HG03558 (cell line): Measurements from ENCODE around the gene TMEM74B.

ENCODE experiments used
- ATAC-seq: cut with Tn5 transposase; IDR thresholded peaks from one replicate; pipeline ENCODE4 v1.9.1; 2021; ENCODE audit warnings: moderate number of reproducible peaks; ENCODE audit not compliant: unreplicated experiment; ENCODE audit errors: extremely low read depth

The TMEM74B gene

DNA sequence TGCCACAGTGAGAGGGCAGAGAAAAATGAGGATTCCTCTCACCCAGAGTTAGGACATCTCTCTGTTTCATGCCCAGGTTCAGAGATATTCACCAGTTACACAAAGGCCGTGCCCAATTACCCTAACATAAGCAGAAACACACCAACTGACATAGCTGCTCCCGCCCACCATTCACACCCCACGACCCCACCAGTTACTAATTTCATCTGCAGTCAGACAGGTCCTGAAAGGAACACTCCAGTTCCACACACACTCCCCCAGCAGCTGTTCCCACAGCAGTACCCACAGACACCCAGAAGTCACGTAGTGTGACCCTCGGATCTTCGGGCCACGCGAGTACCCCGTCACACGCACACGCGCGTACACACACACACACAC, 532 bp downstream of the TMEM74B start:
- ATAC-seq: no peak

DNA sequence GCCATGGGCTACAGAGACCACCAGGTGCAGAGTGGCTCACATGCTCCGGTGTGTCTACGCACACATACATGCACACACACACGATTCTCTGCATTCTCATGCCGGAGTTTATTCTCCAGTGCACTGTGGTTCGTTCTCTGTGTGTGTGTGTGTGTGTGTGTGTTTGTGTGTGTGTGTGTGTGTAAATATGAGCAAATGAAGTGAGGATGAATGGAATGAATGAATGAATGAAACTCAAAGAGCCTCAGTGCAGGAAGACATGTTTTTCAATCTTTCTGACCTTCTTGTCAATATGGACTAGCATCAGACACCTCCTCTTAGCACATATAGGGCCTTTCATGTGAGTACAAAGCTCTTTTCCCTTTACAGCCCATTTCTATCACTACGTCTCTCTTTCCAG, 1.6 kb downstream of the TMEM74B start:
- ATAC-seq: no peak

DNA sequence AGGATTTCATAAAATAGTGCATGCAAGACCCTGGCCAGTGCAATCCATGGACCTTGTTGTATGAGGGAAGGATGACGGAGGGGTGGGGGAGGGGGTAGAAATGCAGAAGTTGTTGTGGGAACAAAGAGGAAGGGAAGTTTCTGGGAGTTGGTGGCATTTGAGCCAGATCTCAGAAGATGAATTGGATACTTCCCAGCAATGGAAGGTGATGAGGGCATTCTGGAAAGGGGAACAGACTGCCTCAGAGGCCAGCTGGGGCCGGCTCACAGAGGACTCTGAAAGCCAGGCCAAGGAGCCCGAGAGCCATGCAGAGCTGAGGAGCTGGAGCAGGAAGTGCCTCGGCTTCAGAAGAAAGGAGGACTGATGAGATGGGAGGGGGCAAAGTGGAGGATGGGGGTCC, 2.7 kb downstream of the TMEM74B start:
- no peak for ATAC-seq

DNA sequence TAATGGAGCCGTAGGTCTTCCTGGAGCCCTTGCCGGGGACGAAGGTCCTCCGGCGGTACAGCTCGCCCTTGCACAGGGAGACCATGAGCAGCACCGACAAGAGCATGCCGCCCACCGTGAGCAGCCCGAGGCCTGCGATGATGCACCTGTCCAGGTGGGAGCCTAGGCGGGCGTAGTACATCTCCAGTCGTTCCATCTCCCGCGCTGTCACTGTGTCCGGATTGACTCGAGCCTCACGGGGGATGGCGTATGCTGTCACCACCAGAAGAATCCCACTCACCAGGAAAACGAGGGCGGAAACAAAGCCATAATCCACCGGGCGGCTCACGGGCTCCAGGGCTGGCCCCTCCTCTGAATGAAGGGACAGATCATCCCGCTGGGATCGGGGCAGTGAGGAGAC, 3.8 kb downstream of the TMEM74B start:
- no peak for ATAC-seq

DNA sequence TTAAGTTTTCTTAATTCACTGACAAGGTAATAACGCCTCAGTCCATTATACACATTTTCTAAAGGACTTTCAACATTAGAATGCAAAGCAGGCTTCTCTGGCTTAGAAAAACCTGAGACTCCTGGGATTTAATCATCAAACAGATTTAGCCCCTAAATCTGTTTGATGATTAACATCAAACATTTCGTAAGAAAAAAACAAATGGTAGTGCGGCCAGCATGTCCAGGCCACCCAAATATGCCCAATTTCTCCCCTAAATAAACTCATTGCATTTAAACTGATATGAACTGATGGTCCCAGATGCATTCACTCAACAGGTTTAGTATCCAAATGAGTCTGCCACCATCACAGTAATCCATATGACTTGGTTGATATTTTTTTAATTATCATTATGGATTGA, 6.2 kb downstream of the TMEM74B start:
- ATAC-seq: no peak

DNA sequence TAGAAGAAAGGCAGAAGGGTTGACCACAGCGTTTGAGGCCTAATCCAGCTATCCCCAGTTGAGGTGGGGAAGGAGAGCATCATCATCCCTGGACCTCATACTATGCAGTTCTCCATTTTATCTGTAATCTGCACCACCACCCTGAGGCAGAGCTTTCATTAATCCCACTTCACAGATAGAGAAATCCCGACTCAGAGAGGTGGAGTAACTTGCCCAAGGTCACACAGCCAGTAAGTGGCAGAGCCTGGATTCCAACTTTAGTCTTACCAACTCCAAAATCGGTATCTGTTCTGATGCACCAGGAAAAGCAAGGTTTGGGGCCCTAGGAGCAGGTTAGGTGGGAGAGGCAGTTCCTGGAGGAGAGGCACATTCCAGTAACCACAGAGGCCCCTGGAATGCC, 6.7 kb downstream of the TMEM74B start:
- ATAC-seq: no peak

DNA sequence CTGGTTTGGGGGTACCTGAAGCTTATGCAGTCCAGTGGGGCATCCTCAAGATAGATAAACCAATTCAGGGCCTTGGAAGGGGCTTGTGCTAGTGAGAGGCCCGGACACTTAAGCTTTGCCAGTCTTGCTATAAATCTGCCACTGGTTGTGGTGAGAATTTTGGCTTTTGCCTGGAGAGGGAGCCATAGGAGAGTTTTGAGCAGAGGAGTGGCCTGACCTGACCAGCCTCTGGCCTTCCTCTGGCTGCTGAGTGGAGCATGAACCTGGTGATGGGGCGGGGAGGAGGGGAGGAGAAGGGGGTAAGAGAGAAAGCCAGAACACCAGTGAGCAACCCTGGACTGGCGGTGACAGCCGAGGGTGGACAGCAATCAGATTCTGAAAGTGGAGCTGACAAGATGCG, 7.1 kb downstream of the TMEM74B start:
- ATAC-seq: no peak

DNA sequence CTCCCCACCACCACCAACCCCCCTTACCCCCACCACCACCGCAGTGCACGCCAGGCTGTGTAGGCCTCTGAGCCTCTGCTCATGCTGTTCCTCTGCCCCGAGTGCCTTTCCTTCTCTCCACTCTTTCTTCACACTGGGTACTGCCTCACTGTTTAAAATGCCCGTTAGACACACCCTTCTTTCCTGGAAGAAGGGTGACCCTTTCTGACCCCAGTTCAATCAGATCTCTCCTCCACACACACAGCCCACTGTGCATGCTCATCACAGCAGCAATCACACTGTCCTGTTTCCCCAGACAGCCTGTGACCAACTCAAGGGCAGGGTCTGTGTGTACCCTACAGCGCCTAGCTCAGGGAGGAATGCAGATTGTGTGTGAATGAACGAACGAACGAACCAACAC, 10.0 kb downstream of the TMEM74B start:
- ATAC-seq: no peak

DNA sequence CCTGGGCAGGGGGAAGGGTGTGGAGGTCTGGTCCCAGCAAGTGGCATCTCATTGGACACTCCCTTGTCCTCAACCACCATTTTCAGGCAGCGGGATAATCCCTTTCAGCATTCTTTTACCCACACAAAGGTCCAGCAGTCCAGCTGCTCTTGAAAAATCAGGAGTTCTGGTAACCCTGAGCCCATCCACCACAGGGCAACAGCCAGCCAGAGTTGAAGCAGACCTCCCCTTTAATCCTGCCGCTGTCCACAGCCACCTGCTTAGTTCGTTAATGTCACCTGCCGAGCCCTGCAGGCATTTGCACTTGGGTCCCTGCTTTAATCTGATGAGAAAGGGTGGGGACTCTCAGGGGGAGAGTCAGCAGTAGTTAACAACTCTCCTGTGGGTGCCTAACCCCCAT, 11.1 kb downstream of the TMEM74B start:
- ATAC-seq: no peak

DNA sequence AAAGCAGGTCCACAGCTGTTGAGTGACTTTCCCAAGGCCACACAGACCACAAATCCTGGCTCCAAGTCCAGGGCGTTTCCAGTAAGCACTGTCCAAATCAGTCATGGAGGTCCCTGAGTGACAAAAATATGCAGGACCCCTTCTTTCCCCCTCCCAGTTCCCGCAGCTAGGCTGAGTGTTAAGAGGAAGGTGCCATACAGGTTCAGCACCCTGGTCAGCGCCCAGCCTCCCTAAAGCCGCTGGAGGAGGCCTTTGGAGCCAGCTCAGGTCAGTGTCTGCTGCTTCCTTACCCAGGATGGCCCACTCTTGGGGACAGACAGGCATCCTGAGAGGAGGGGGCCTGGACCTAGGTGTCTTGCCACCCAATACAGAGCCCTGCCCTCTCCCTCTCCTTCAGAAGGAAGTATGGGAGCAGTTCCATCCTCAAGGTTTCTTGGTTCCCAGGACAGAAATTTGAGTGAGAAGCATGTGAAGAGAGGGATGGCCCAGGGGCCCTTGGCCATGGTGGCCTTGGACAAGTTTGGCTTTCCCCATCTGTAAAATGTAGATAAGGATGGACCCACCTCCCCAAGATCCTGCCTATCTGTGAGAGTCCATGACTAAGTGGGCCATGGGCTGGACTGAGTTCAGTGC, 13.2 kb downstream of the TMEM74B start:
- ATAC-seq: no peak

DNA sequence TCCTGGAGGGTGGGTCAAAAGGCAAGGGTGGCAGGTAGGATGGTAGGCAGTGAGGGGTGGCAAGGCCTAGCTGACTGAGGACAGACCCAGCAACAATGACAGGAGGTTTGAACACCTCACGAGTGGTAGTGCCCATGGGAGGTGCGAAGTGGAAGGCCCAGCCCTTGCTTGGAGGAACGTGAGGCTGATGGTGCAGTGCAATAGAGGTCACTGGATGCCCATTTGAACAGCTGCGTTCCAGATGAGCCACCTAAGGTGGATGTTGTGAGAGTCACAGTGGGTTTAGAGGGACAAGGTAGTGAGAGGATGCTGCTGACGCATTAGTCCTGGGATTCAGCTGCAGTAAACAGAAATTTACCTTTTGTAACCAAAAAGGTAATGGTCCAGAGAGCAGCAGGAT, 15.6 kb downstream of the TMEM74B start:
- ATAC-seq: no peak

DNA sequence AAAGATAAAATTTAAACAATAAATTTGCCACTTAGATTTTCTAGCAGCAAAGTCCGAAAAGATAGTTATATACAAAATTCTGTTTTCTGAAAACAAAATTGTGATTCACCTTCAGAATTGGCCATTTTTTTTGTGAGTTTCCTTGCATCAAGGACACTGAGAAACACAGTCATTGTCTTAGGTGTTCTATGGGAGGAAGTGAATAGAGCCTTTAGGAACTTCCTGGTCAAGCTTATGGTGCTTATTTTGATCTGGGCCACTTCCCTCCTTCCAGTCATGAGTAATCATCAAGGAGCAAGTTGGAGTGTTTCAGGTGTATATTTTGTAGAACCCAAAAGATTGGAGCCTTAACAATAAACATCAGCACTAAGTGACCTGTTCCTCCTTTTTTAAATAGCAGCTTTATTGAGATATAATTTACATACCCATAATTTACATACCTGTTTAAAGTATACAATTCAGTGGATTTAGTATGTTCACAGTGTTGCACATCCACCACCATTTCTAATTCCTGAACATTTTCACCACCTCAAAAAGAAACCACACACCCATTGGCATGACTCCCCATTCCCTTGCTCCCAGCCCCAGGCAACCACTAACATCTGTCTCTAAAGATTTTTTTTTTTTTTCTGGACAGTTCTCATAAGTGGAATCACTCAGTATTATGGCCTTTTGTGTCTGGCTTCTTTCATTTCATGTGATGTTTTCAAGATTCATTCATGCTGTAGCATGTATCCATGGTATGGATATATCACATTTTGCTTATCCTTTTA, 17.6 kb downstream of the TMEM74B start:
- no peak for ATAC-seq

DNA sequence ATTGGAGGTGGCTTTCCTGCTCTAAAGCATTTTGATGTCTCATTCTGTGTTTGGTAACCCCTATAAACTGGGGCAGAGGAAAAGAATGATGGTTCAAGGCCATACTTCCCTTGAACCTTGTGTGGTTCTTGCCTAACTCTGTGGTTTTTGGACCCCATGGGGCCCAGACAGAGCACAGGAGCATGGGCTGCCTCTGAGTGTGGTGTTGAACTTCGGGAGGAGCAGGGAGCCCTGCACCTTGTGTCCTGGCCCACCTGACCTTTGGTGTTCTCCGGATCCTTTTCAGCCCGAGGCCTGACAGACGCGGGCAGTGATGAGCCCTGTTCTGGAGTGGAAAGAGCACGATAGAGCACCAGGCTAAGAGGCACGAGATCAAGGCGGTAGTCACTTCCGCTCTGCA, 18.8 kb downstream of the TMEM74B start:
- ATAC-seq: no peak

DNA sequence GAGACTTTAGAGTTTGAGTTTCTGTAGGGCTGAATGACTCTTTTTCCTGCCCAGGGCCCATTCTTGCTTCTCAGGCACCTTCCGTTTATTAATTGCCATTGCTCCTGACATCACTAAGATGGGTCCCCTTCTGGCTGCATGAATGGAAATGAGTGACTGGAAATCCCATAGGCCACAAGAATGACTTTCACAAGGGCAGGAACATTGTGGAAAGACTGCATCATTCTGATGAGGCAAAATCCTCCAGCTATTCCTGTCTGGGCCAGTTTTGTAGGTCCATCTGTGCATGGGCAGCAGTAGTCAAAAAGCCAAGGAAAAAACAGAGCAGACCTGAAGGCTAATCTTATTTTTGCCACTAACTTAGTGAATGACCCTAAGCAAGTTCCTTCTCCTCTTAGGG, 19.3 kb downstream of the TMEM74B start:
- no peak for ATAC-seq

DNA sequence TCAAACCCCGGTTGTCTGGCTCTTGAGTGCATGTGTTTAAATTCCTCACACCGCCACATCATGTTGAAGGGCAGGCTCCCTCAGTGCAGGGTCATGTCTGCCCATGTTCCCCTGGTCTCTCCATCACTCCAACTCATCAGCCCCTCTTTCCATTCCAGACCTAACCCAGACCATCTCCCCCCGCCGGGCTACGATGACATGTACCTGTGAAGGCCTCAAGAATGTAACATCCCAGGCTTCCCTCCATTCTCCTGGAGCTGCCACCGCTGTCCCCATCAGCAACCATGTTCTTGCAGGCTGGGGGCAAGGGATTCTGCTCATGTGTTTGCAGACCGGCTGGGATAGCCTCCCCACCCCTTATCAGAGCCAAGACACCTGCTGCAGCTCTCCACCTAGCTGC, 19.9 kb downstream of the TMEM74B start:
- no peak for ATAC-seq

DNA sequence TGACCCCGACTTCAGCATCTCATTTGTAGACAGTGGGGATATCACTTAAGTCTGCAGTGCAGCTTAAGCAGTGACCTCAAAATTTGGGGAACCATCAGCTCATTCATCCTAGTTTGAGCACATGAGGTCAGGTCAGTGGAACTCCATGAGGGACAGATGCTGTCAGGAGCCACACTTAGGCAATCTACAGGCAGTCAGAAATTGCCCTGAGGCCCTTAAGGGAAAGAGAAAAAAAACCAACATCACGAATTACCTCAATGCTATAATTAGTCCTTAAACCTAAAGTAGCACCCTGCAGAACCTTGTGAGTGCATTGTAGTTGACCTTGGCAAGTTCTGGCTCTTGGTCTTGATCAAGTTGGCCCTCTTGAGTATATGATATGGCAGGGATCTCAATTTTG, 21.1 kb downstream of the TMEM74B start:
- no peak for ATAC-seq

DNA sequence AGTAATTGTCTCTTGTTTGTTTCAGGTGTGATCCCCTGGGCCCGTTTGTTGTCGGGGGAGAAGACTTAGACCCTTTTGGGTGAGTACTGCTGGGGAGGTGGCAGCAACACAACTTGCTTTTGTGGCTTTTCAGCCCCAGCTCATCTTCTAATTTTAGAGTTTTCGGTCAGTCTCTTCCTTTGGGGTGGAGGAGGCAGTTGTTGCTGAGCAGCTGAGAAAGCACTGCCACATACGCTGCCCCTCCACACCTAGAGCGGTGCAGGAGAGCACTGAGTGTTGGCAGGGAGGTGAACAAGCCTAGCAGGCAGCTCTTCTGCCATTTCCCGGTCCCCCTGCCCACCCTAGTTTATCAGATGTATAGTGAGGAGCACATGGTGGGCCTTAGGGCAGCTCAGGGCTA, 21.7 kb downstream of the TMEM74B start:
- no peak for ATAC-seq

DNA sequence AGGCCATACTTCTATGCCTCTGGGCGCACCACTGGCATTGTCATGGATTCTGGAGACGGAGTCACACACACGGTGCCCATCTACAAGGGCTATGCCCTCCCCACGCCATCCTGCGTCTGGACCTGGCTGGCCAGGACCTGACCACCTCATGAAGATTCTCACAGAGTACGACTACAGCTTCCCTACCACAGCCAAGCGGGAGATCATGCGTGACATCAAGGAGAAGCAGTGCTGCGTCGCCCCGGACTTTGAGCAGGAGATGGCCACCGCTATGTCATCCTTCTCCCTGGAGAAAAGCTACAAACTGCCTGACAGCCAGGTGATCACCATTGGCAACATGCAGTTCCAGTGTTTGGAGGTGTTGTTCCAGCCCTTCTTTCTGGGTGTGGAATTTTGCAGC, 23.8 kb downstream of the TMEM74B start:
- ATAC-seq: no peak

DNA sequence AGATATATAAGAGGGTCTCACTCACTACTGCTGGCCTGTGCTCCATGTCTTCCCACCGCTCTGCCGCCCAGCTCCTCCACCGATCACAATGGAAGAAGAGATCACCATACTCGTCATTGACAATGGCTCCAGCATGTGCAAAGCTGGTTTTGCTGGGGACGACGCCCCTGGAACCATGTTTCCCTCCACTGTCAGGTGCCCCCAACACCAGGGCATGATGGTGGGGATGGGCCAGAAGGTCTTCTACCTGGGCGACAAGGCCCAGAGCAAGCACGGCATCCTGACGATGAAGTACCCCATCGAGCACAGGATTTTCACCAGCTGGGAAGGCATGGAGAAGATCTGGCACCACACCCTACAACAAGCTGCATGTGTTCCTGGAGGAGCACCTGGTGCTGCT, 24.3 kb downstream of the TMEM74B start:
- ATAC-seq: no peak

DNA sequence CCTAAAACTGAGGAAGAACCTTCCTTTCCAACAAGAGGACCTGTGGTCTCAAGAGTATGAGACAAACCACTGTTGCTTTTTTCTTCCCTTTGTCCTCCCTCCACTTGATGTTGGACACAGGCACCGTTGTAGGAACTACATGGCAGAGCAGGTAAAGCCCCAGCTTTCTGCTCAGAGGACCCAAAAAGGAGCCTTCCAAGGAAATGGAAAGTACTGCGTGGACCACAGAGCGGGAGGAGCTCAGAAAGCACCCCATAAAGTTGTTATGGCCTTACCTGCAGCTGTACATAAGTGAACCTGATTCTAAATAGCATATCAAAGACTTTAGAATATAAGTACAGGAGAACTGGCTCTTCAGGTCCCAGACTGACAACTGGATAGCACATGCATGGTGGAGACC, 29.4 kb downstream of the TMEM74B start:
- no peak for ATAC-seq

DNA sequence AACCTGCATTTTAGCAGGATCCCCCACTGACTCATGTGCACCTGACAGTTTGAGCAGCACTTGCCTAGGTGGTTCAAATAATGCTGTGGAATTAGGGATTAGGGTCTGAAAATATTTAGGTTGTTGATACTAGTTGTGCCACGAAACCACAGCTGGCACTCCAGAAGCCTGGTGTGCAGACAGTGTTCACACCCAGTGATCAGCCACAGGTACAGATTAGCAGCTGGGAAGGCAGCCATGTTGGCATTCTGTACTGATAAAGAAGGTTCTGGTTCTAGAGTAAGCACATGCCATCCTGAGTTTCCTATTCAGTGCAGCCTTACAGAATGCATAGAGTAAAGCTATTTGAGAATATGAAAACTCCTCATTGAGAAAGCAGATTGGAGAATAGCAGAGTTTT, 30.1 kb downstream of the TMEM74B start:
- no peak for ATAC-seq

DNA sequence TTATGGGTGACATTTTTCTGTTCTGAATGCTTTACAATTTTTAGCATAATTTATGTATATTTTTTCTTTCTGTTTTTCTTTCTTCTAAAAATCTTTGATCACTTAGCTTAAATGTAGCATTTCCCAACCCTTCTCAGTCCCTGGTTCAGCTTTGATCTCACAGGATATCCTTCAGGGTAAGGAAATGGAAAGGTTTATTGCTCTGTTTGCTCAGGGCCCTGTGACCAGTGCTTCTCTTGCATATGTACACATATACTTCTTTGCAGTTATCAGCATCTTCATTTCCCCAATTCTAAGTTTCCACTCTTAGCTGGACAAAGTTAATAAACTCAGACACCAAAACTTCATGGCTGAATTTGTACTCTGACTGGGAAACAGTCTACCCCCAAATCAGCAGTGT, 30.6 kb downstream of the TMEM74B start:
- no peak for ATAC-seq
